Keratinocyte (primary cell): ENCODE data around the gene GALT. TPM values are rescaled to one million over a fixed set of nuclear protein-coding genes. Genes with fewer than 3 reads are reported as not detected.

Source experiments
- DNase-seq: peaks from one replicate; pipeline ENCODE4 v3.0.0-alpha.2; 2011; ENCODE audit warnings: low read depth, missing footprints, low spot score
- FAIRE-seq: peaks from 2 replicates; lab custom pipeline; 2011; peaks lifted over from hg19 to GRCh38; lab: Jason Lieb, UNC
- H2AFZ ChIP-seq: 2 replicates; pipeline ENCODE4 v1.6.0; 2012; ENCODE audit warnings: low read length, control low read depth, inconsistent platforms; ENCODE audit not compliant: control insufficient read depth
- H3K27ac ChIP-seq: 2 replicates; pipeline ENCODE4 v1.5.1; 2011; ENCODE audit warnings: low read length; ENCODE audit not compliant: control insufficient read depth, insufficient read depth
- H3K27me3 ChIP-seq: 3 replicates; pipeline ENCODE4 v1.6.0; 2011; ENCODE audit warnings: low read length; ENCODE audit not compliant: control insufficient read depth, insufficient read depth; ENCODE audit errors: extremely low read depth
- H3K36me3 ChIP-seq, 2 experiments: 2 replicates in 1 of 2; 3 replicates in 1 of 2; pipeline ENCODE4 v1.5.1; 2011; ENCODE audit warnings: low read length in 2 of 2, mild to moderate bottlenecking in 1 of 2; ENCODE audit not compliant: control insufficient read depth in 2 of 2, insufficient read depth in 2 of 2; ENCODE audit errors: extremely low read depth in 1 of 2
- H3K4me1 ChIP-seq: 3 replicates; pipeline ENCODE4 v1.5.1; 2011; ENCODE audit warnings: low read length; ENCODE audit not compliant: control insufficient read depth, insufficient read depth; ENCODE audit errors: extremely low read depth
- H3K4me2 ChIP-seq: 3 replicates; pipeline ENCODE4 v1.6.0; 2011; ENCODE audit warnings: low read depth, low read length; ENCODE audit not compliant: control insufficient read depth, insufficient read depth; ENCODE audit errors: extremely low read depth
- H3K4me3 ChIP-seq, 3 experiments: fragments of 200-600 bp in 1 of 3; sonication (generic) in 1 of 3; 2 replicates in 2 of 3; 3 replicates in 1 of 3; pipeline ENCODE4 v1.5.1; 2011 to 2016; ENCODE audit warnings: low read length in 3 of 3, mild to moderate bottlenecking in 3 of 3, control low read depth in 2 of 3, inconsistent platforms in 1 of 3, low read depth in 1 of 3, mixed read lengths in 1 of 3, mixed run types in 1 of 3, moderate library complexity in 1 of 3; ENCODE audit not compliant: control insufficient read depth in 2 of 3, insufficient read depth in 2 of 3; ENCODE audit errors: extremely low read depth in 1 of 3
- H3K79me2 ChIP-seq: 2 replicates; pipeline ENCODE4 v1.6.0; 2012; ENCODE audit warnings: low read length; ENCODE audit not compliant: control insufficient read depth, insufficient read depth
- H3K9ac ChIP-seq: 3 replicates; pipeline ENCODE4 v1.6.0; 2011; ENCODE audit warnings: low read length; ENCODE audit not compliant: control insufficient read depth, insufficient read depth; ENCODE audit errors: extremely low read depth
- H3K9me1 ChIP-seq: 3 replicates; pipeline ENCODE4 v1.6.0; 2011; ENCODE audit warnings: low read length; ENCODE audit not compliant: control insufficient read depth, insufficient read depth; ENCODE audit errors: extremely low read depth
- H3K9me3 ChIP-seq: 2 replicates; pipeline ENCODE4 v1.5.1; 2012; ENCODE audit warnings: low read depth, low read length; ENCODE audit not compliant: control insufficient read depth
- H4K20me1 ChIP-seq: 3 replicates; pipeline ENCODE4 v1.6.0; 2011; ENCODE audit warnings: low read length; ENCODE audit not compliant: control insufficient read depth, insufficient read depth; ENCODE audit errors: extremely low read depth
- EZH2 ChIP-seq: IDR thresholded peaks from one replicate; pipeline ENCODE4 v1.6.1; 2012; ENCODE audit warnings: inconsistent platforms, mild to moderate bottlenecking, low read length, moderate library complexity
- dilution Hi-C: fragments of 300-500 bp; cut with MboI; formaldehyde crosslinking; loops from one replicate; pipeline ENCODE4 v1.7.0; 2020; ENCODE audit warnings: low sequenced_read_pairs; ENCODE audit not compliant: extremely low pct_ligation_motif_present
- polyA plus RNA-seq, 5 experiments: library from polyadenylated mRNA; depleted of rRNA in 3 of 5; stranded (reverse) in 3 of 5; stranded (forward) in 1 of 5; unstranded in 1 of 5; fragments of >200 nt; gene quantifications; 1 replicate in 1 of 5; 2 replicates in 3 of 5; 3 replicates in 1 of 5; pipeline versions ENCODE4 v1.2.1 to v1.2.3, GENCODE V29; 2011 to 2012; ENCODE audit warnings: missing spikeins in 2 of 5, low read depth in 1 of 5, low replicate concordance in 1 of 5
- TF ChIP-seq, protein P1 (sequence below), 3 experiments: IDR thresholded peaks in 1 of 3; conservative IDR thresholded peaks in 1 of 3; optimal IDR thresholded peaks in 1 of 3; 2 replicates in 2 of 3; 3 replicates in 1 of 3; pipeline versions ENCODE3 to v1.5.1; 2011; ENCODE audit warnings: low read length in 3 of 3, mild to moderate bottlenecking in 3 of 3, moderate library complexity in 2 of 3, control low read depth in 1 of 3, inconsistent platforms in 1 of 3; ENCODE audit not compliant: insufficient read depth in 2 of 3; ENCODE audit errors: extremely low read depth in 1 of 3

GALT gene
- polyA plus RNA-seq, 1 donor (not counting 4 experiments of a cell fraction or from before 2014, with no cell fraction given) = 30.8 TPM

DNA sequence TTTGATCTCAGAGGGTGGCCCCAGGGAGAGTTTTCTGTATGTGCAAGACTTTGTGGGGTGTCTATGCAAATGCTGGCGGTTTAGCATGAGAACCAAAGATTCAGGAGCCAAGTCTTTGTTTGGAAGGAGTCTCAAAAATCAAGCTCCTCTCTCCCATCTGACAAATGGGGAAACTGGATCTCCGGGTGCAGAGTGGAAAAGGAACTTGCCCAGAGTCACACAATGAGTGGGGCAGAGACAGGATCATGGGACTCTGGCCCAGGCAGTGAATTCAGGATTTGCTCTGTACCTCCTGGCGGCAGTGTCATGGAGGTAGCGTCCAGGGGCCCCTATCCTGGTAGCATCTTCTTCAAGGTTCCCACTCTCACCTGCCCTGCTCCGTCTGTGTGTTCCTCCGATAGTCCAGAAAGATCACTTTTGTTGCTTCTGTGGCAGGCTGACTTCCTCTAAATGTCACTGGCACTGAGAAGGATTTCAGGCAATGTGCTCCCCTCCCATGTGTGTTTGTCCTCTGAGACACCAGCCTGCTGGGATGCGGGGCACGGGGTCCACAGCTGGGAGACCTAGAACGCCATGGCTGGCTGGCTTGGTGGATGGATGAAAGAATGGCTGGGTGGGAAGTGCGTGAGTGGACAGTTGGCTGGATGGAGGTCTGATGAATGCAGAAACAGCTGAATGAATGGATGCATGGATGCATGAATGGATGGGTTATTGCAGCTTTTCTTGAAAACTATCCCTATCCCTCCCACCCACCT is 41.0 kb downstream of the GALT start:
- Histone ChIP-seq H4K20me1 (no peaks in the 10 kb centered on the region), H3K79me2 (no peaks in the 10 kb centered on the region), H3K27me3 (no peaks in the 10 kb centered on the region), H3K4me1 (no peaks in the 10 kb centered on the region), H3K9ac (no peak overlapping the region), H3K4me2 (no peak overlapping the region), H3K27ac (no peak overlapping the region), H2AFZ (no peak overlapping the region), H3K9me3 (no peaks in the 10 kb centered on the region), H3K4me3 (no peak overlapping the region), H3K36me3 (peaks cover 0 to 3% of the 10 kb centered on the region in 2 experiments), H3K9me1 (no peaks in the 10 kb centered on the region)
- no peak for FAIRE-seq
- DNase-seq = no peak
- dilution Hi-C loops = no loop called here
- TF ChIP-seq, protein P1, sequence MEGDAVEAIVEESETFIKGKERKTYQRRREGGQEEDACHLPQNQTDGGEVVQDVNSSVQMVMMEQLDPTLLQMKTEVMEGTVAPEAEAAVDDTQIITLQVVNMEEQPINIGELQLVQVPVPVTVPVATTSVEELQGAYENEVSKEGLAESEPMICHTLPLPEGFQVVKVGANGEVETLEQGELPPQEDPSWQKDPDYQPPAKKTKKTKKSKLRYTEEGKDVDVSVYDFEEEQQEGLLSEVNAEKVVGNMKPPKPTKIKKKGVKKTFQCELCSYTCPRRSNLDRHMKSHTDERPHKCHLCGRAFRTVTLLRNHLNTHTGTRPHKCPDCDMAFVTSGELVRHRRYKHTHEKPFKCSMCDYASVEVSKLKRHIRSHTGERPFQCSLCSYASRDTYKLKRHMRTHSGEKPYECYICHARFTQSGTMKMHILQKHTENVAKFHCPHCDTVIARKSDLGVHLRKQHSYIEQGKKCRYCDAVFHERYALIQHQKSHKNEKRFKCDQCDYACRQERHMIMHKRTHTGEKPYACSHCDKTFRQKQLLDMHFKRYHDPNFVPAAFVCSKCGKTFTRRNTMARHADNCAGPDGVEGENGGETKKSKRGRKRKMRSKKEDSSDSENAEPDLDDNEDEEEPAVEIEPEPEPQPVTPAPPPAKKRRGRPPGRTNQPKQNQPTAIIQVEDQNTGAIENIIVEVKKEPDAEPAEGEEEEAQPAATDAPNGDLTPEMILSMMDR (optimal IDR thresholded peaks at IDR 0.05 in 1 of 3, IDR thresholded peaks at IDR 0.05 in 1 of 3, conservative IDR thresholded peaks at IDR 0.05 in 1 of 3; ENCODE audit: extremely low read depth in 1 of 3, insufficient read depth in 2 of 3, low read length in 3 of 3) = no peak

DNA sequence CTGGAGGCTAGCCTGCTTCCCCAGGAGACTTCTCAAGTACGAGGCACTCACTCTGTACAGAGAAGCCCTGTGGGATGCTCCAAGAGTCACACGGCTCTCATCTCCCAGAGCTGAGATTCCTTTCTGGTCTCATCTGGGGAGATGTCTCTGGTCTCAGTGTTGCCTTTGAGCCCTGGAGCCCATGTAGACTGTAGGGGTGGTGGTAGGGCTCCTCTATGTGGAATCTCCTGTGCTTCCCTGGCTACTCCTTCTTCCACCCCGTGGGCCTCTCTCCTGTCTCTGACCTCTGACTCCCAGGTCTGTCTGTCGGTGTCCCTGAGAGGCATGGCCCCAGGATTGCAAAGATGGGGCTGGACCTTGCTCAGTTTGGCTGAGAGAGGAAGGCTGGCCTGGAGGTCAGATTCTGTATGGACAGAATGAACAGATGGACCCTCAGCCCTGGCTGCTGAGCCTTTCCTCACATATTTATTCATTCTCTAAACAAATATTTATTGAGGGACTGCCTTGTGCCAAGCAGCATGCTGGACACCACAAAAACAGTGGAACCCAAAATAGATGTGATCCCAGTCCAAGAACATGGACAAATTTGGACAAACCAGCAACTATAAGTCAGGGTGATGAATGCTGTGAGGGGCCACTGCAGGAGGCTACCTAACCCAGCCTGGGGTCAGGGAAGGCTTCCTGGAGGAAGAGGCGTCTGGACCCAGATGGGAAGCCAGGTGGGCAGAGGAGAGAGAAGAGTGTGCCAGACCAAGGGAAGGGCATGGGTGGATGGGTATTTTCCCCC is 42.0 kb downstream of the GALT start:
- no peak for FAIRE-seq
- no peak for DNase-seq

More for the DNA sequence above, 42.0 kb downstream of the GALT start:
- H3K36me3 ChIP-seq = peaks cover 0 to 3% of the 10 kb centered on the region in 2 experiments
- no peak overlapping the region for H3K4me2 ChIP-seq
- no peaks in the 10 kb centered on the region for H3K4me1 ChIP-seq
- H3K27ac ChIP-seq = no peak overlapping the region
- no peak overlapping the region for H3K9ac ChIP-seq
- no peaks in the 10 kb centered on the region for H3K9me3 ChIP-seq
- TF ChIP-seq EZH2 = no peak
- TF ChIP-seq, protein P1 (optimal IDR thresholded peaks at IDR 0.05 in 1 of 3, IDR thresholded peaks at IDR 0.05 in 1 of 3, conservative IDR thresholded peaks at IDR 0.05 in 1 of 3; ENCODE audit: extremely low read depth in 1 of 3, insufficient read depth in 2 of 3, low read length in 3 of 3) = no peak
- no peaks in the 10 kb centered on the region for H3K9me1 ChIP-seq
- H4K20me1 ChIP-seq = no peaks in the 10 kb centered on the region
- H3K4me3 ChIP-seq = no peak overlapping the region
- H3K79me2 ChIP-seq = no peaks in the 10 kb centered on the region
- H3K27me3 ChIP-seq = no peaks in the 10 kb centered on the region
- dilution Hi-C loops = no loop called here
- no peak overlapping the region for H2AFZ ChIP-seq
